Upper lobe of left lung (tissue), 4 donors: Measurements from ENCODE around the gene CLNK.

Experiments used
- CTCF ChIP-seq, 6 experiments: fragments of 450-650 bp in 4 of 6; fragments of 200-600 bp in 2 of 6; sonication (generic) in 2 of 6; IDR thresholded peaks; one replicate each; pipeline ENCODE4 v1.5.1; 2016 to 2019; ENCODE audit warnings: antibody characterized with exemption in 6 of 6
- POLR2A ChIP-seq, 4 donors: fragments of 450-650 bp; IDR thresholded peaks; one replicate each; pipeline ENCODE4 v1.5.1; 2016 to 2017; ENCODE audit warnings: antibody characterized with exemption in 4 of 4, mild to moderate bottlenecking in 2 of 4
- POLR2AphosphoS5 ChIP-seq, 2 donors: sonication (generic); formaldehyde crosslinking; IDR thresholded peaks; one replicate each; pipeline ENCODE4 v1.5.1; 2017; ENCODE audit warnings: antibody characterized with exemption in 2 of 2

GRCh38 chr4:10554121-10554520 is 130.4 kb downstream of the CLNK start:
- TF ChIP-seq CTCF (IDR thresholded peaks at IDR 0.05) (no peak), POLR2A (IDR thresholded peaks at IDR 0.05) (no peak), POLR2AphosphoS5 (IDR thresholded peaks at IDR 0.05) (no peak)
